Spleen (tissue), 7 donors: ENCODE measurements around the gene PIAS4.

Source experiments
- POLR2A ChIP-seq, 3 donors: fragments of 450-650 bp; IDR thresholded peaks; one replicate each; pipeline ENCODE4 v1.5.1; 2017; ENCODE audit warnings: antibody characterized with exemption in 3 of 3, mild to moderate bottlenecking in 1 of 3
- TF ChIP-seq, protein P1 (sequence below), 11 experiments: fragments of 200-600 bp in 7 of 11; fragments of 450-650 bp in 4 of 11; sonication (generic) in 4 of 11; IDR thresholded peaks in 8 of 11; conservative IDR thresholded peaks in 3 of 11; 1 replicate in 7 of 11; 2 replicates in 4 of 11; pipeline versions ENCODE4 v1.4.0 to v1.8.0; 2016 to 2021; ENCODE audit warnings: antibody characterized with exemption in 11 of 11, inconsistent platforms in 4 of 11, mild to moderate bottlenecking in 1 of 11
- donor health status: DM: no; HTN: no; CAD: no; lungs with moderate emphysema.
- donor health status: DM: no; HTN: no; CAD: no.
- donor health status: DM: no; HTN: no; CAD: no.

DNA sequence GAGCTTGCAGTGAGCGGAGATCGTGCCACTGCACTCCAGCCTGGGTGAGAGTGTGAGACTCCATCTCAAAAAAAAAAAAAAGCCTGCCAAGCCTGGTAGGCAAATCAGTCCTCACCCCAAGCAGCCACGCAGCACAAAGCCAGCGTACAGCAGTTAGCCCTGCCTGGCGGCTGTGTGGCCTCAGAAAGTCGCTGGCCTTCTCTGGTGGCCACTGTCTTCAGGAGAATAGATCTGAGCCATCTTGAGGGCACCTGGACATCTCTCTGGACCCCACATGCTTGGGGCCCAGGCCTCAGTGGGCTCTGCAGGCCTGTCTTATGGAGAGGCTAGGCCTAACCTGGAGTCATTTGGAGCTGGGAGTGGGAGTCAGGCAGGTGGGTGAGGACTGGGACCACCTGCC lies 23.0 kb downstream of the PIAS4 start:
- no peak for TF ChIP-seq POLR2A (IDR thresholded peaks at IDR 0.05)
- TF ChIP-seq, protein P1, sequence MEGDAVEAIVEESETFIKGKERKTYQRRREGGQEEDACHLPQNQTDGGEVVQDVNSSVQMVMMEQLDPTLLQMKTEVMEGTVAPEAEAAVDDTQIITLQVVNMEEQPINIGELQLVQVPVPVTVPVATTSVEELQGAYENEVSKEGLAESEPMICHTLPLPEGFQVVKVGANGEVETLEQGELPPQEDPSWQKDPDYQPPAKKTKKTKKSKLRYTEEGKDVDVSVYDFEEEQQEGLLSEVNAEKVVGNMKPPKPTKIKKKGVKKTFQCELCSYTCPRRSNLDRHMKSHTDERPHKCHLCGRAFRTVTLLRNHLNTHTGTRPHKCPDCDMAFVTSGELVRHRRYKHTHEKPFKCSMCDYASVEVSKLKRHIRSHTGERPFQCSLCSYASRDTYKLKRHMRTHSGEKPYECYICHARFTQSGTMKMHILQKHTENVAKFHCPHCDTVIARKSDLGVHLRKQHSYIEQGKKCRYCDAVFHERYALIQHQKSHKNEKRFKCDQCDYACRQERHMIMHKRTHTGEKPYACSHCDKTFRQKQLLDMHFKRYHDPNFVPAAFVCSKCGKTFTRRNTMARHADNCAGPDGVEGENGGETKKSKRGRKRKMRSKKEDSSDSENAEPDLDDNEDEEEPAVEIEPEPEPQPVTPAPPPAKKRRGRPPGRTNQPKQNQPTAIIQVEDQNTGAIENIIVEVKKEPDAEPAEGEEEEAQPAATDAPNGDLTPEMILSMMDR (IDR thresholded peaks at IDR 0.05 in 8 of 11, conservative IDR thresholded peaks at IDR 0.05 in 3 of 11), result no peak
